ENCODE measurements around the gene CIITA. TPM values are rescaled to one million over a fixed set of nuclear protein-coding genes. Genes with fewer than 3 reads are reported as not detected.
A peak's percentile ranks its signal among the peaks of the same experiment; 100 is the strongest.

The CIITA gene
- total RNA-seq, 2 experiments from 2014 or later: 1.4 to 1.5 TPM

- Mint-ChIP-seq H3K36me3 (no peaks in the 10 kb centered on the region), H3K27ac (no peak overlapping the region), H3K27me3 (peaks cover 25% of the 10 kb centered on the region), H3K4me1 (peaks cover 1% of the 10 kb centered on the region), H3K9me3 (peaks cover 2% of the 10 kb centered on the region), H3K4me3 (no peak overlapping the region)
- DNase-seq: no peak
These were observed 36.3 kb upstream of the CIITA start for GRCh38 chr16:10840703-10841102.

- Mint-ChIP-seq H3K36me3 (peaks cover 2% of the 10 kb centered on the region), H3K4me1 (no peaks in the 10 kb centered on the region), H3K9me3 (no peaks in the 10 kb centered on the region), H3K4me3 (no peak overlapping the region), H3K27ac (no peak overlapping the region), H3K27me3 (peaks cover 23% of the 10 kb centered on the region)
- DNase-seq: no peak
These were observed 30.6 kb upstream of the CIITA start for GRCh38 chr16:10846213-10846998.

- H3K27ac Mint-ChIP-seq: no peak overlapping the region
- peaks cover 2% of the 10 kb centered on the region for H3K36me3 Mint-ChIP-seq
- no peak for DNase-seq
- no peaks in the 10 kb centered on the region for H3K9me3 Mint-ChIP-seq
- H3K4me3 Mint-ChIP-seq: no peak overlapping the region
- peaks cover 2% of the 10 kb centered on the region for H3K4me1 Mint-ChIP-seq
- H3K27me3 Mint-ChIP-seq: peaks cover 21% of the 10 kb centered on the region
These were observed 29.8 kb upstream of the CIITA start for GRCh38 chr16:10847176-10847575.

- H3K9me3 Mint-ChIP-seq: no peaks in the 10 kb centered on the region
- H3K4me3 Mint-ChIP-seq: no peak overlapping the region
- DNase-seq: no peak
- H3K27me3 Mint-ChIP-seq: peaks cover 18% of the 10 kb centered on the region
- peaks cover 2% of the 10 kb centered on the region for H3K36me3 Mint-ChIP-seq
- H3K4me1 Mint-ChIP-seq: peaks cover 9% of the 10 kb centered on the region
- H3K27ac Mint-ChIP-seq: no peak overlapping the region
These were observed 27.1 kb upstream of the CIITA start for GRCh38 chr16:10849736-10850477.

- H3K27me3 Mint-ChIP-seq: peaks cover 18% of the 10 kb centered on the region
- no peaks in the 10 kb centered on the region for H3K9me3 Mint-ChIP-seq
- H3K36me3 Mint-ChIP-seq: peaks cover 2% of the 10 kb centered on the region
- no peak overlapping the region for H3K4me3 Mint-ChIP-seq
- no peak for DNase-seq
- H3K27ac Mint-ChIP-seq: no peak overlapping the region
- H3K4me1 Mint-ChIP-seq: peaks cover 9% of the 10 kb centered on the region
These were observed 26.5 kb upstream of the CIITA start for GRCh38 chr16:10850478-10850850.

- peaks cover 11% of the 10 kb centered on the region for H3K27me3 Mint-ChIP-seq
- no peak for DNase-seq
- peaks cover 2% of the 10 kb centered on the region for H3K36me3 Mint-ChIP-seq
- H3K4me1 Mint-ChIP-seq: peaks cover 9% of the 10 kb centered on the region
- no peak overlapping the region for H3K4me3 Mint-ChIP-seq
- no peak overlapping the region for H3K27ac Mint-ChIP-seq
- H3K9me3 Mint-ChIP-seq: no peaks in the 10 kb centered on the region
These were observed 25.5 kb upstream of the CIITA start for GRCh38 chr16:10851512-10851911.

GRCh38 chr16:10852286-10852685 lies 24.7 kb upstream of the CIITA start:
- H3K4me3 Mint-ChIP-seq: no peak overlapping the region

GRCh38 chr16:10852948-10853347 lies 24.1 kb upstream of the CIITA start:
- Mint-ChIP-seq H3K27me3 (no peaks in the 10 kb centered on the region), H3K36me3 (no peaks in the 10 kb centered on the region), H3K9me3 (no peaks in the 10 kb centered on the region), H3K4me3 (no peak overlapping the region), H3K27ac (no peak overlapping the region), H3K4me1 (peaks cover 9% of the 10 kb centered on the region)
- DNase-seq: no peak

More at GRCh38 chr16:10852286-10852685, 24.7 kb upstream of the CIITA start:
- H3K4me1 Mint-ChIP-seq: peaks cover 9% of the 10 kb centered on the region
- H3K9me3 Mint-ChIP-seq: no peaks in the 10 kb centered on the region
- DNase-seq: no peak
- H3K27ac Mint-ChIP-seq: no peak overlapping the region
- H3K27me3 Mint-ChIP-seq: peaks cover 4% of the 10 kb centered on the region
- H3K36me3 Mint-ChIP-seq: no peaks in the 10 kb centered on the region

- peaks cover 9% of the 10 kb centered on the region for H3K4me1 Mint-ChIP-seq
- H3K4me3 Mint-ChIP-seq: no peak overlapping the region
- DNase-seq: no peak
- H3K36me3 Mint-ChIP-seq: peaks cover 2% of the 10 kb centered on the region
- peaks cover 5% of the 10 kb centered on the region for H3K9me3 Mint-ChIP-seq
- H3K27me3 Mint-ChIP-seq: no peaks in the 10 kb centered on the region
- no peak overlapping the region for H3K27ac Mint-ChIP-seq
These were observed 21.0 kb upstream of the CIITA start for GRCh38 chr16:10856042-10856441.

GRCh38 chr16:10858203-10858602 lies 18.8 kb upstream of the CIITA start:
- peaks cover 14% of the 10 kb centered on the region for H3K27me3 Mint-ChIP-seq
- DNase-seq: no peak
- no peak overlapping the region for H3K27ac Mint-ChIP-seq
- peaks cover 2% of the 10 kb centered on the region for H3K36me3 Mint-ChIP-seq
- H3K9me3 Mint-ChIP-seq: peaks cover 5% of the 10 kb centered on the region
- H3K4me1 Mint-ChIP-seq: peaks cover 4% of the 10 kb centered on the region
- no peak overlapping the region for H3K4me3 Mint-ChIP-seq

GRCh38 chr16:10859020-10859419 lies 18.0 kb upstream of the CIITA start:
- no peak overlapping the region for H3K4me3 Mint-ChIP-seq
- H3K9me3 Mint-ChIP-seq: peaks cover 5% of the 10 kb centered on the region
- peaks cover 4% of the 10 kb centered on the region for H3K4me1 Mint-ChIP-seq
- H3K27me3 Mint-ChIP-seq: peaks cover 14% of the 10 kb centered on the region
- DNase-seq: no peak
- H3K27ac Mint-ChIP-seq: no peak overlapping the region
- peaks cover 2% of the 10 kb centered on the region for H3K36me3 Mint-ChIP-seq

GRCh38 chr16:10859658-10860057 lies 17.3 kb upstream of the CIITA start:
- Mint-ChIP-seq H3K27ac (no peak overlapping the region), H3K4me3 (no peak overlapping the region), H3K4me1 (peaks cover 4% of the 10 kb centered on the region), H3K9me3 (peaks cover 5% of the 10 kb centered on the region), H3K27me3 (peaks cover 16% of the 10 kb centered on the region), H3K36me3 (peaks cover 2% of the 10 kb centered on the region)
- DNase-seq: no peak

GRCh38 chr16:10862438-10862837 lies 14.6 kb upstream of the CIITA start:
- H3K4me3 Mint-ChIP-seq: no peak overlapping the region
- H3K27ac Mint-ChIP-seq: no peak overlapping the region
- peaks cover 2% of the 10 kb centered on the region for H3K36me3 Mint-ChIP-seq
- DNase-seq: no peak
- H3K9me3 Mint-ChIP-seq: peaks cover 5% of the 10 kb centered on the region
- H3K4me1 Mint-ChIP-seq: peaks cover 4% of the 10 kb centered on the region
- H3K27me3 Mint-ChIP-seq: peaks cover 33% of the 10 kb centered on the region

GRCh38 chr16:10865991-10866966 lies 10.7 kb upstream of the CIITA start:
- Mint-ChIP-seq H3K36me3 (no peaks in the 10 kb centered on the region), H3K9me3 (no peaks in the 10 kb centered on the region), H3K27ac (no peak overlapping the region), H3K4me3 (no peak overlapping the region), H3K27me3 (peaks cover 48% of the 10 kb centered on the region), H3K4me1 (peaks cover 30% of the 10 kb centered on the region)
- DNase-seq: no peak

- Mint-ChIP-seq H3K27me3 (peaks cover 49% of the 10 kb centered on the region), H3K9me3 (no peaks in the 10 kb centered on the region), H3K36me3 (no peaks in the 10 kb centered on the region), H3K4me1 (peaks cover 36% of the 10 kb centered on the region), H3K27ac (peak overlapping the region; percentile 30), H3K4me3 (no peak overlapping the region)
- no peak for DNase-seq
These were observed 9.8 kb upstream of the CIITA start for GRCh38 chr16:10867199-10867598.
